Measurements from ENCODE around the gene TNC.

GRCh38 chr9:115132648-115133047 lies 14.7 kb upstream of the TNC start:
- TF ChIP-seq POLR2A (IDR thresholded peaks at IDR 0.05; ENCODE audit: low read depth, low read length), result no peak
- no peak for TF ChIP-seq CTCF (conservative IDR thresholded peaks at IDR 0.05; ENCODE audit: low read depth, low read length)
- no peak for TF ChIP-seq SMC3 (IDR thresholded peaks at IDR 0.05; ENCODE audit: low read depth, low read length)
- peak; percentile 78 for TF ChIP-seq CEBPB (IDR thresholded peaks at IDR 0.05; ENCODE audit: low read depth, low read length)
- 0 out of 2 replicates have a peak, but pooled peaks have one; percentile 53 for TF ChIP-seq MXI1 (IDR thresholded peaks at IDR 0.05; ENCODE audit: borderline replicate concordance, low read depth, low read length)
- TF ChIP-seq, protein P1, sequence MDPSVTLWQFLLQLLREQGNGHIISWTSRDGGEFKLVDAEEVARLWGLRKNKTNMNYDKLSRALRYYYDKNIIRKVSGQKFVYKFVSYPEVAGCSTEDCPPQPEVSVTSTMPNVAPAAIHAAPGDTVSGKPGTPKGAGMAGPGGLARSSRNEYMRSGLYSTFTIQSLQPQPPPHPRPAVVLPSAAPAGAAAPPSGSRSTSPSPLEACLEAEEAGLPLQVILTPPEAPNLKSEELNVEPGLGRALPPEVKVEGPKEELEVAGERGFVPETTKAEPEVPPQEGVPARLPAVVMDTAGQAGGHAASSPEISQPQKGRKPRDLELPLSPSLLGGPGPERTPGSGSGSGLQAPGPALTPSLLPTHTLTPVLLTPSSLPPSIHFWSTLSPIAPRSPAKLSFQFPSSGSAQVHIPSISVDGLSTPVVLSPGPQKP (IDR thresholded peaks at IDR 0.05; ENCODE audit: borderline replicate concordance, low read depth, low read length), result no peak
- 0 out of 2 replicates have a peak, but pooled peaks have one; percentile 6 for TF ChIP-seq RAD21 (IDR thresholded peaks at IDR 0.05; ENCODE audit: low read length)

All from IMR-90 (cell line).